Neural cell (in vitro differentiated cells): ENCODE results near the gene LPCAT1. TPM values are rescaled to one million over a fixed set of nuclear protein-coding genes. Genes with fewer than 3 reads are reported as not detected.
"Not testable (repeated sequence)": the region's sequence is repeated elsewhere in the genome, so short reads cannot be mapped to it uniquely, and the experiment has no call there.

Experiments
- H2AFZ ChIP-seq: fragments of 200-600, 300-800 bp; sonication (generic), shearing (Covaris generic); 2 replicates; pipeline ENCODE4 v1.6.0; 2014; ENCODE audit warnings: low read depth, mild to moderate bottlenecking, antibody characterized with exemption, low read length, moderate library complexity
- H3F3A ChIP-seq: fragments of 200-600 bp; shearing (Covaris generic); 2 replicates; pipeline ENCODE4 v1.6.1; 2016; ENCODE audit warnings: mild to moderate bottlenecking, moderate library complexity, mixed read lengths, antibody characterized with exemption, low read length; ENCODE audit not compliant: insufficient read depth, poor library complexity, severe bottlenecking
- H3K27ac ChIP-seq: fragments of 200-600, 300-800 bp; sonication (generic), shearing (Covaris generic); 2 replicates; pipeline ENCODE4 v1.5.1; 2014; ENCODE audit warnings: mild to moderate bottlenecking, low read length, moderate library complexity
- H3K27me3 ChIP-seq: fragments of 300-800, 200-600 bp; sonication (generic), shearing (Covaris generic); 2 replicates; pipeline ENCODE4 v1.6.0; 2014; ENCODE audit warnings: mild to moderate bottlenecking, low read depth, low read length, moderate library complexity; ENCODE audit not compliant: insufficient read depth
- H3K36me3 ChIP-seq: fragments of 300-800, 200-600 bp; sonication (generic), shearing (Covaris generic); 2 replicates; pipeline ENCODE4 v1.5.1; 2014; ENCODE audit warnings: mild to moderate bottlenecking, antibody characterized with exemption, low read length, moderate library complexity; ENCODE audit not compliant: insufficient read depth
- H3K4me2 ChIP-seq: fragments of 300-800, 200-600 bp; sonication (generic), shearing (Covaris generic); 2 replicates; pipeline ENCODE4 v1.6.0; 2014; ENCODE audit warnings: mild to moderate bottlenecking, low read length
- H3K4me3 ChIP-seq: fragments of 300-800, 200-600 bp; sonication (generic), shearing (Covaris generic); 2 replicates; pipeline ENCODE4 v1.5.1; 2014; ENCODE audit warnings: mild to moderate bottlenecking, low read length, moderate library complexity
- H3K79me2 ChIP-seq: fragments of 200-600 bp; shearing (Covaris generic); replicated peaks from 2 replicates; pipeline ENCODE4 v1.6.0; 2014; ENCODE audit warnings: mild to moderate bottlenecking, low read length, moderate library complexity; ENCODE audit not compliant: insufficient read depth
- H3K9ac ChIP-seq: fragments of 300-800, 200-600 bp; sonication (generic), shearing (Covaris generic); 2 replicates; pipeline ENCODE4 v1.6.1; 2016; ENCODE audit warnings: mild to moderate bottlenecking, low read length, mixed read lengths
- H3K9me2 ChIP-seq: fragments of 200-600 bp; shearing (Covaris generic); 2 replicates; pipeline ENCODE4 v1.6.1; 2016; ENCODE audit warnings: mild to moderate bottlenecking, low read length, mixed read lengths; ENCODE audit not compliant: insufficient read depth
- H3K9me3 ChIP-seq: fragments of 200-600, 300-800 bp; sonication (generic), shearing (Covaris generic); 2 replicates; pipeline ENCODE4 v1.6.1; 2016; ENCODE audit warnings: mild to moderate bottlenecking, mixed run types, low read length, moderate library complexity, mixed read lengths
- H4K20me1 ChIP-seq: fragments of 200-600 bp; shearing (Covaris generic); 2 replicates; pipeline ENCODE4 v1.6.1; 2016; ENCODE audit warnings: mild to moderate bottlenecking, mixed run types; ENCODE audit not compliant: insufficient read depth
- EP300 ChIP-seq: fragments of 450-650 bp; conservative IDR thresholded peaks from 2 replicates; pipeline ENCODE4 v1.6.1; 2014; ENCODE audit warnings: antibody characterized with exemption, mild to moderate bottlenecking, moderate library complexity; ENCODE audit not compliant: poor library complexity, severe bottlenecking
- EZH2 ChIP-seq: fragments of 200-600, 300-800 bp; shearing (Covaris generic), sonication (generic); IDR thresholded peaks from 2 replicates; pipeline ENCODE4 v1.6.1; 2014; ENCODE audit warnings: antibody characterized with exemption, low read length, borderline replicate concordance, mild to moderate bottlenecking; ENCODE audit not compliant: insufficient read depth, poor library complexity, severe bottlenecking
- MXI1 ChIP-seq: fragments of 450-650 bp; conservative IDR thresholded peaks from 2 replicates; pipeline ENCODE4 v1.6.1; 2014; ENCODE audit warnings: antibody characterized with exemption, mild to moderate bottlenecking; ENCODE audit not compliant: poor library complexity, severe bottlenecking
- POLR2AphosphoS5 ChIP-seq: IDR thresholded peaks from 2 replicates; pipeline ENCODE4 v1.6.1; 2012
- RAD21 ChIP-seq: fragments of 450-650 bp; conservative IDR thresholded peaks from 2 replicates; pipeline ENCODE4 v1.6.1; 2014; ENCODE audit warnings: antibody characterized with exemption, mild to moderate bottlenecking, moderate library complexity
- SMC3 ChIP-seq: fragments of 450-650 bp; conservative IDR thresholded peaks from 2 replicates; pipeline ENCODE4 v1.6.1; 2014; ENCODE audit warnings: antibody characterized with exemption, mild to moderate bottlenecking, moderate library complexity; ENCODE audit not compliant: poor library complexity
- TAF1 ChIP-seq: IDR thresholded peaks from 2 replicates; pipeline ENCODE4 v1.6.1; 2012; ENCODE audit warnings: low read depth
- polyA plus RNA-seq: library from polyadenylated mRNA; depleted of rRNA; stranded (reverse); fragments of >200 nt; gene quantifications from 2 replicates; pipeline ENCODE4 v1.2.3, GENCODE V29; 2014
- TF ChIP-seq, protein P1 (sequence below): fragments of 450-650 bp; IDR thresholded peaks from 2 replicates; pipeline ENCODE4 v1.5.1; 2014; ENCODE audit warnings: antibody characterized with exemption, mild to moderate bottlenecking, moderate library complexity; ENCODE audit not compliant: poor library complexity, severe bottlenecking
- TF ChIP-seq, protein P2 (sequence below): IDR thresholded peaks from 2 replicates; pipeline ENCODE4 v1.6.1; 2012; ENCODE audit warnings: borderline replicate concordance

LPCAT1 gene
- polyA plus RNA-seq, 1 donor from 2014 or later: 61.8 TPM

DNA sequence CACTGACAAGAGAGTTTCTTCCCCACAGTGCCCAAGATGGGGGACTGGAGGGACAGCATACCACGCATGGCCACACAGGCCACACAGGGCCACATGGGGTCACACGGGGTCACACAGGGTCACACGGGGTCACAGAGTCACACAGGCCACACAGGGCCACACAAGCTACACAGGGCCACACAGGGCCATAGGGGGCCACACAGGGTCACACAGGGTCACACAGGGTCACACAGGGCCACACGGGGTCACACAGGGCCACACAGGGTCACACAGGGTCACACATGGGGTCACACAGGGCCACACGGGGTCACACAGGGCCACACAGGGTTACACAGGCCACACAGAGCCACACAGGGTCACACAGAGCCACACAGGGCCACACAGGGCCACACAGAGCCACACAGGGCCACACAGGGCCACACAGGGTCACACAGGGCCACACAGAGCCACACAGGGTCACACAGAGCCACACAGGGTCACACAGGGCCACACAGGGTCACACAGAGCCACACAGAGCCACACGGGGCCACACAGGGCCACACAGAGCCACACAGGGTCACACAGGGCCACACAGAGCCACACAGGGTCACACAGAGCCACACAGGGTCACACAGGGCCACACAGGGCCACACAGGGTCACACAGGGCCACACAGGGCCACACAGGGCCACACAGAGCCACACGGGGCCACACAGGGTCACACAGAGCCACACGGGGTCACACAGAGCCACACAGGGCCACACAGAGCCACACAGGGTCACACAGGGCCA lies 15.8 kb upstream of the LPCAT1 start:
- not testable (repeated sequence) for H2AFZ ChIP-seq

DNA sequence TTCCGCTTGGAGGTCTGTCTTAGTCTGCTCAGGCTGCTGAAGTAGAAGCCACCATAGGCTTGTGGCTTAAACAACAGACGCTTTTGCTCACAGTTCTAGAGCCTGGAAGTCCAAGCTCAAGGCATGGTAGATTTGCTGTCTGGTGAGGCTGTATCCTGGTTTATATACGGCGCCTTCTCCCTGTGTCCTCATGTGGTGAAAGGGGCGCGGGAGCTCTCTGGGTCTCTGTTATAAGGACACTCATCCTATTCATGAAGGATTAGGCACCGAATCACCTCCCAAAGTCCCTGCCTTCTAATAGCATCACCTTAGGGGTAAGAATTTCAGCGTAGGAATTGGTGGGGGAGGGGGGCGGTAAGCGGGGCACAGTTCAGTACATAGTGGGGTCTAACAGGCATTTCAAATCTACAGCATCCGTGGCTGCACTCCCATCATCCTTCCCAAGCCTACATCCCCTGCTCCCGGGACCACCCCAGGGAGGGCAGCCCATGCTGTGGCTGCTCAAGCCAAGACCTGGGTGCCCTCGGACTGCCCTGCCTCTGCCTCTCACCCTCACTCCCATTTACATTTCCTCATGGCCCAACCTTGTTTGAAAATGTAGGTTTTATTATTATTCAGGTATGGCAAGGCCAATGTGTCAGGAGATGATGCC lies 15.1 kb upstream of the LPCAT1 start:
- H3K9me3 ChIP-seq: no peaks in the 10 kb centered on the region
- no peak overlapping the region for H2AFZ ChIP-seq
- H3K27me3 ChIP-seq: no peaks in the 10 kb centered on the region
- H3K79me2 ChIP-seq: no peaks in the 10 kb centered on the region
- no peak overlapping the region for H3K4me2 ChIP-seq
- no peaks in the 10 kb centered on the region for H3F3A ChIP-seq
- no peaks in the 10 kb centered on the region for H3K36me3 ChIP-seq
- no peaks in the 10 kb centered on the region for H4K20me1 ChIP-seq
- no peak overlapping the region for H3K4me3 ChIP-seq
- H3K9me2 ChIP-seq: no peaks in the 10 kb centered on the region
- H3K9ac ChIP-seq: no peak overlapping the region
- H3K27ac ChIP-seq: no peak overlapping the region
- TF ChIP-seq EP300: no peak
- no peak for TF ChIP-seq RAD21
- TF ChIP-seq, protein P1, sequence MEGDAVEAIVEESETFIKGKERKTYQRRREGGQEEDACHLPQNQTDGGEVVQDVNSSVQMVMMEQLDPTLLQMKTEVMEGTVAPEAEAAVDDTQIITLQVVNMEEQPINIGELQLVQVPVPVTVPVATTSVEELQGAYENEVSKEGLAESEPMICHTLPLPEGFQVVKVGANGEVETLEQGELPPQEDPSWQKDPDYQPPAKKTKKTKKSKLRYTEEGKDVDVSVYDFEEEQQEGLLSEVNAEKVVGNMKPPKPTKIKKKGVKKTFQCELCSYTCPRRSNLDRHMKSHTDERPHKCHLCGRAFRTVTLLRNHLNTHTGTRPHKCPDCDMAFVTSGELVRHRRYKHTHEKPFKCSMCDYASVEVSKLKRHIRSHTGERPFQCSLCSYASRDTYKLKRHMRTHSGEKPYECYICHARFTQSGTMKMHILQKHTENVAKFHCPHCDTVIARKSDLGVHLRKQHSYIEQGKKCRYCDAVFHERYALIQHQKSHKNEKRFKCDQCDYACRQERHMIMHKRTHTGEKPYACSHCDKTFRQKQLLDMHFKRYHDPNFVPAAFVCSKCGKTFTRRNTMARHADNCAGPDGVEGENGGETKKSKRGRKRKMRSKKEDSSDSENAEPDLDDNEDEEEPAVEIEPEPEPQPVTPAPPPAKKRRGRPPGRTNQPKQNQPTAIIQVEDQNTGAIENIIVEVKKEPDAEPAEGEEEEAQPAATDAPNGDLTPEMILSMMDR: no peak

More for the DNA sequence above, 15.8 kb upstream of the LPCAT1 start:
- H3K4me2 ChIP-seq, H3K9me2 ChIP-seq, H3K4me3 ChIP-seq, H3K79me2 ChIP-seq, H3K9ac ChIP-seq, H3K36me3 ChIP-seq, H3F3A ChIP-seq, H3K27ac ChIP-seq, H3K9me3 ChIP-seq, H3K27me3 ChIP-seq, H4K20me1 ChIP-seq: not testable (repeated sequence)

DNA sequence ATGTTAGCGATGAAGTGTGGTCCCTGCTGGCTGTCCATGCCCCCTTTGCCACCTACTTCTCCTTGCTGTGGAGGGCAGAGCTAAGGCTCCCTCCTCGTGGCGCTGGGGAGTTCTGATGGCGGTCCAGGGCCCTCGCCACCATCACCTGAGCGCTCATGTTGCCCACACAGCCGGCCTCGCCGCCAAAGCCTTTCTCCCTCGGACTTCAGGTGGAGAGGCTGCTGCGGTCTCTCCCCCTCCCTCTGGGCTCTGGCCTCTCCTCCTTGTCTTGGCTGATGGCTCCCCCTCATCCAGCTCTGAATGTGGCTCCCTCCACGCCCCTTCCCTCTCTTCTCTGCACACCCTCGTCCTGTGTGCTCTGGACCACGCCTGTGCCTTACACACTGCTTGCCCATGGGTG lies 14.5 kb upstream of the LPCAT1 start:
- Histone ChIP-seq H3K27me3 (no peaks in the 10 kb centered on the region), H3K9me3 (no peaks in the 10 kb centered on the region), H3F3A (no peaks in the 10 kb centered on the region), H3K36me3 (no peaks in the 10 kb centered on the region), H3K9ac (no peak overlapping the region), H3K9me2 (no peaks in the 10 kb centered on the region), H2AFZ (no peak overlapping the region), H3K4me2 (no peak overlapping the region), H4K20me1 (no peaks in the 10 kb centered on the region), H3K79me2 (no peaks in the 10 kb centered on the region), H3K27ac (no peak overlapping the region), H3K4me3 (no peak overlapping the region)
- TF ChIP-seq MXI1 (no peak), POLR2AphosphoS5 (no peak), EZH2 (no peak), RAD21 (no peak), TAF1 (no peak), EP300 (no peak), SMC3 (no peak)
- TF ChIP-seq, protein P1: no peak
- TF ChIP-seq, protein P2, sequence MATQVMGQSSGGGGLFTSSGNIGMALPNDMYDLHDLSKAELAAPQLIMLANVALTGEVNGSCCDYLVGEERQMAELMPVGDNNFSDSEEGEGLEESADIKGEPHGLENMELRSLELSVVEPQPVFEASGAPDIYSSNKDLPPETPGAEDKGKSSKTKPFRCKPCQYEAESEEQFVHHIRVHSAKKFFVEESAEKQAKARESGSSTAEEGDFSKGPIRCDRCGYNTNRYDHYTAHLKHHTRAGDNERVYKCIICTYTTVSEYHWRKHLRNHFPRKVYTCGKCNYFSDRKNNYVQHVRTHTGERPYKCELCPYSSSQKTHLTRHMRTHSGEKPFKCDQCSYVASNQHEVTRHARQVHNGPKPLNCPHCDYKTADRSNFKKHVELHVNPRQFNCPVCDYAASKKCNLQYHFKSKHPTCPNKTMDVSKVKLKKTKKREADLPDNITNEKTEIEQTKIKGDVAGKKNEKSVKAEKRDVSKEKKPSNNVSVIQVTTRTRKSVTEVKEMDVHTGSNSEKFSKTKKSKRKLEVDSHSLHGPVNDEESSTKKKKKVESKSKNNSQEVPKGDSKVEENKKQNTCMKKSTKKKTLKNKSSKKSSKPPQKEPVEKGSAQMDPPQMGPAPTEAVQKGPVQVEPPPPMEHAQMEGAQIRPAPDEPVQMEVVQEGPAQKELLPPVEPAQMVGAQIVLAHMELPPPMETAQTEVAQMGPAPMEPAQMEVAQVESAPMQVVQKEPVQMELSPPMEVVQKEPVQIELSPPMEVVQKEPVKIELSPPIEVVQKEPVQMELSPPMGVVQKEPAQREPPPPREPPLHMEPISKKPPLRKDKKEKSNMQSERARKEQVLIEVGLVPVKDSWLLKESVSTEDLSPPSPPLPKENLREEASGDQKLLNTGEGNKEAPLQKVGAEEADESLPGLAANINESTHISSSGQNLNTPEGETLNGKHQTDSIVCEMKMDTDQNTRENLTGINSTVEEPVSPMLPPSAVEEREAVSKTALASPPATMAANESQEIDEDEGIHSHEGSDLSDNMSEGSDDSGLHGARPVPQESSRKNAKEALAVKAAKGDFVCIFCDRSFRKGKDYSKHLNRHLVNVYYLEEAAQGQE: no peak
